ENCODE data around the gene RHOC. TPM values are rescaled to one million over a fixed set of nuclear protein-coding genes. Genes with fewer than 3 reads are reported as not detected.
A peak's percentile ranks its signal among the peaks of the same experiment; 100 is the strongest.

Gene RHOC
- total and polyA plus RNA-seq, 3 experiments from 2014 or later = 20.3 to 53.2 (median 23.0) TPM

GRCh38 chr1:112673592-112674439 lies 33.1 kb downstream of the RHOC start:
- Histone ChIP-seq H3K36me3 (ENCODE audit: insufficient read depth, low read length) (peaks cover 11% of the 10 kb centered on the region), H3K4me1 (ENCODE audit: insufficient read depth, low read length) (peaks cover 29% of the 10 kb centered on the region), H3K27ac (ENCODE audit: low read depth, low read length) (peak overlapping the region; percentile 81), H3K27me3 (ENCODE audit: insufficient read depth, low read length, poor library complexity, severe bottlenecking) (no peaks in the 10 kb centered on the region), H3K9me3 (ENCODE audit: low read length) (no peaks in the 10 kb centered on the region), H3K4me3 (ENCODE audit: low read length) (peak overlapping the region; percentile 79)
- CTCF ChIA-PET = interaction anchor here (0.6 to 4.1 kb wide), 15 partner anchors 10 to 172 kb away, joined by 3 to 23 read pairs (median 6); partner anchors contain the start of genes CAPZA1, PPM1J, RHOC and ST7L
- Mint-ChIP-seq H3K9me3 (no peaks in the 10 kb centered on the region), H3K4me3 (peak overlapping the region; percentile 81 to 99 (median 97)), H3K27me3 (no peaks in the 10 kb centered on the region), H3K4me1 (peaks cover 44 to 58% (median 53%) of the 10 kb centered on the region in 3 donors), H3K27ac (peak overlapping the region; percentile 61 to 98 (median 94)), H3K36me3 (peaks cover 10 to 41% (median 15%) of the 10 kb centered on the region in 3 donors)
- POLR2A ChIA-PET = interaction anchor here (0.6 to 2.9 kb wide), 5 partner anchors 11 to 176 kb away, joined by 3 to 32 read pairs (median 4); partner anchors contain the start of genes CAPZA1, PPM1J and ST7L
- DNase-seq = peak in 2 of 5 donors; percentile 12 to 38

GRCh38 chr1:112672842-112673241 lies 34.1 kb downstream of the RHOC start:
- H3K4me3 ChIP-seq (ENCODE audit: low read length) = no peak overlapping the region
- no peaks in the 10 kb centered on the region for H3K9me3 Mint-ChIP-seq
- H3K36me3 ChIP-seq (ENCODE audit: insufficient read depth, low read length) = peaks cover 14% of the 10 kb centered on the region
- H3K4me1 ChIP-seq (ENCODE audit: insufficient read depth, low read length) = peaks cover 35% of the 10 kb centered on the region
- POLR2A ChIA-PET = interaction anchor here (0.6 to 2.9 kb wide), 3 partner anchors 12 to 175 kb away, joined by 3 to 32 read pairs (median 4); partner anchors contain the start of genes CAPZA1 and ST7L
- DNase-seq = no peak
- no peak overlapping the region for H3K27ac ChIP-seq (ENCODE audit: low read depth, low read length)
- no peaks in the 10 kb centered on the region for H3K9me3 ChIP-seq (ENCODE audit: low read length)
- no peaks in the 10 kb centered on the region for H3K27me3 Mint-ChIP-seq
- CTCF ChIA-PET = interaction anchor here (0.9 to 4.1 kb wide), 7 partner anchors 23 to 171 kb away, joined by 3 to 23 read pairs (median 3); partner anchors contain the start of genes PPM1J and RHOC
- peaks cover 42 to 58% (median 54%) of the 10 kb centered on the region in 3 donors for H3K4me1 Mint-ChIP-seq
- no peaks in the 10 kb centered on the region for H3K27me3 ChIP-seq (ENCODE audit: insufficient read depth, low read length, poor library complexity, severe bottlenecking)
- peak overlapping the region in 6 of 7 donors; percentile 16 to 81 (median 53) for H3K4me3 Mint-ChIP-seq
- peaks cover 10 to 49% (median 17%) of the 10 kb centered on the region in 3 donors for H3K36me3 Mint-ChIP-seq
- H3K27ac Mint-ChIP-seq = peak overlapping the region; percentile 43 to 95 (median 80)

DNA sequence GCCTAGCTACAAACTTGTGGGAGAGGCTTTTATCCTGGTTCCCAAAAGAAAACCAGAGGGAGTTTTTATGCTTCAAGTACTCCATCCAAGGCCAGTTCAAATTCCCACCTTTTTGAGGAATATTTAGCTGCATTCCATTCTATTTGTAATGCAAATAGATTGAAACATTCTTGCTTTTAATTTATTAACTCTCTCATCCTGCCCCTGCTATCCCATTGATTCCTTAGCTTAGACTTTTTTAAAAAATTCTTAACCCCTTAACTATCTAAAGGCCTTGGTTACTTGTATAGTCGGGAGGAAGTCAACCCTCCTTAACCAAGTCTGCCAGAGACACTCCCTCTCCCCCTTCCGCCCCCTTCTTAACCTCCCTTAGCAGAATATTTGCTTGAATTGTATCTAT lies 34.9 kb downstream of the RHOC start:
- Mint-ChIP-seq H3K36me3 (peaks cover 13 to 56% (median 20%) of the 10 kb centered on the region in 3 donors), H3K9me3 (no peaks in the 10 kb centered on the region), H3K27me3 (no peaks in the 10 kb centered on the region), H3K27ac (peak overlapping the region in 5 of 8 donors; percentile 23 to 95 (median 61)), H3K4me3 (peak overlapping the region in 1 of 7 donors; percentile 83), H3K4me1 (peaks cover 42 to 57% (median 52%) of the 10 kb centered on the region in 3 donors)
- POLR2A ChIA-PET = no interaction called here
- CTCF ChIA-PET = interaction anchor here (1.0 to 4.1 kb wide), 6 partner anchors 13 to 170 kb away, joined by 3 to 23 read pairs (median 5); partner anchors contain the start of gene RHOC
- H3K9me3 ChIP-seq (ENCODE audit: low read length) = no peaks in the 10 kb centered on the region
- H3K4me1 ChIP-seq (ENCODE audit: insufficient read depth, low read length) = peaks cover 35% of the 10 kb centered on the region
- no peaks in the 10 kb centered on the region for H3K27me3 ChIP-seq (ENCODE audit: insufficient read depth, low read length, poor library complexity, severe bottlenecking)
- peaks cover 14% of the 10 kb centered on the region for H3K36me3 ChIP-seq (ENCODE audit: insufficient read depth, low read length)
- no peak overlapping the region for H3K27ac ChIP-seq (ENCODE audit: low read depth, low read length)
- H3K4me3 ChIP-seq (ENCODE audit: low read length) = no peak overlapping the region
- no peak for DNase-seq

GRCh38 chr1:112666946-112667345 lies 40.0 kb downstream of the RHOC start:
- Histone ChIP-seq H3K36me3 (ENCODE audit: insufficient read depth, low read length) (peaks cover 31% of the 10 kb centered on the region), H3K27me3 (ENCODE audit: insufficient read depth, low read length, poor library complexity, severe bottlenecking) (no peaks in the 10 kb centered on the region), H3K4me1 (ENCODE audit: insufficient read depth, low read length) (peaks cover 10% of the 10 kb centered on the region), H3K27ac (ENCODE audit: low read depth, low read length) (no peak overlapping the region), H3K9me3 (ENCODE audit: low read length) (no peaks in the 10 kb centered on the region), H3K4me3 (ENCODE audit: low read length) (no peak overlapping the region)
- DNase-seq = no peak
- Mint-ChIP-seq H3K9me3 (no peaks in the 10 kb centered on the region), H3K4me1 (peaks cover 15 to 27% (median 25%) of the 10 kb centered on the region in 3 donors), H3K4me3 (peak overlapping the region in 1 of 7 donors; percentile 16), H3K27ac (peak overlapping the region; percentile 2 to 88 (median 78)), H3K27me3 (peaks cover 0 to 1% of the 10 kb centered on the region in 2 donors), H3K36me3 (peaks cover 14 to 81% (median 34%) of the 10 kb centered on the region in 3 donors)
- CTCF ChIA-PET = no interaction called here
- POLR2A ChIA-PET = no interaction called here

DNA sequence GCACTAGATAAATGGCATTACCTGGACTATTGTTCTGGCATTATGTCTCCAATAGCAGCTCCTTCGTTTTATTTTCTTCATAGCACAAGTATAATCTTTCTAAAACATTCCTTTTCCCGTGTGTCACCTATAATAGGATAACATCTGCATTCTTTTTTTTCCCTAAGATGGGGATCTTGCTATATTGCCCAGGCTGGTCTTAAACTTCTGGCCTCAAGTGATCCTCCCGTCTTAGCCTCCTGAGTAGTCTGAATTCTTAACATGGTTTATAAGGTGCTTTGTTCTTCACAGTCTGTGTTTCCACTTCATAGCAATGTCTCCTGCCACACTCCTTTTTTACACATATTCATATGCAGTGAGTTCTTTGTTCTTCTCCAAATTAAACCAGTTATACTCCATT lies 41.1 kb downstream of the RHOC start:
- H3K36me3 Mint-ChIP-seq = peaks cover 20 to 84% (median 36%) of the 10 kb centered on the region in 3 donors
- no peak overlapping the region for H3K4me3 ChIP-seq (ENCODE audit: low read length)
- no peaks in the 10 kb centered on the region for H3K9me3 Mint-ChIP-seq
- peaks cover 41% of the 10 kb centered on the region for H3K36me3 ChIP-seq (ENCODE audit: insufficient read depth, low read length)
- H3K9me3 ChIP-seq (ENCODE audit: low read length) = no peaks in the 10 kb centered on the region
- ChIA-PET CTCF (no interaction called here), POLR2A (no interaction called here)
- H3K27ac ChIP-seq (ENCODE audit: low read depth, low read length) = no peak overlapping the region
- DNase-seq = no peak
- H3K4me3 Mint-ChIP-seq = no peak overlapping the region
- H3K4me1 ChIP-seq (ENCODE audit: insufficient read depth, low read length) = peaks cover 10% of the 10 kb centered on the region
- peaks cover 15 to 31% (median 27%) of the 10 kb centered on the region in 3 donors for H3K4me1 Mint-ChIP-seq
- H3K27me3 Mint-ChIP-seq = peaks cover 0 to 1% of the 10 kb centered on the region in 2 donors
- peak overlapping the region in 4 of 8 donors; percentile 18 to 56 (median 26) for H3K27ac Mint-ChIP-seq
- H3K27me3 ChIP-seq (ENCODE audit: insufficient read depth, low read length, poor library complexity, severe bottlenecking) = no peaks in the 10 kb centered on the region

GRCh38 chr1:112651205-112651604 lies 55.7 kb downstream of the RHOC start:
- Mint-ChIP-seq H3K27ac (peak overlapping the region in 7 of 8 donors; percentile 10 to 71 (median 47)), H3K36me3 (peaks cover 18 to 67% (median 20%) of the 10 kb centered on the region in 3 donors), H3K4me3 (no peak overlapping the region), H3K4me1 (peaks cover 30 to 53% (median 44%) of the 10 kb centered on the region in 3 donors), H3K27me3 (no peaks in the 10 kb centered on the region), H3K9me3 (no peaks in the 10 kb centered on the region)
- Histone ChIP-seq H3K4me1 (ENCODE audit: insufficient read depth, low read length) (no peaks in the 10 kb centered on the region), H3K4me3 (ENCODE audit: low read length) (no peak overlapping the region), H3K27ac (ENCODE audit: low read depth, low read length) (no peak overlapping the region), H3K27me3 (ENCODE audit: insufficient read depth, low read length, poor library complexity, severe bottlenecking) (no peaks in the 10 kb centered on the region), H3K36me3 (ENCODE audit: insufficient read depth, low read length) (peaks cover 15% of the 10 kb centered on the region), H3K9me3 (ENCODE audit: low read length) (no peaks in the 10 kb centered on the region)
- no peak for DNase-seq
- ChIA-PET CTCF (interaction anchor here (1.4 to 2.0 kb wide), 3 partner anchors 10 to 37 kb away, joined by 3 to 5 read pairs (median 4); partner anchors contain the start of gene MOV10), POLR2A (no interaction called here)

Data from CD8-positive, alpha-beta memory T cell (primary cell).